Measurements from ENCODE around the gene PALLD.

- TF ChIP-seq MAX (IDR thresholded peaks at IDR 0.05; ENCODE audit: insufficient read depth, insufficient read length), result no peak
- no peak for TF ChIP-seq CTCF (IDR thresholded peaks at IDR 0.05; ENCODE audit: extremely low read depth in 1 of 2, insufficient read depth in 1 of 2, low read depth in 1 of 2, low read length in 2 of 2)
- no peak for TF ChIP-seq POLR2AphosphoS5 (IDR thresholded peaks at IDR 0.05; ENCODE audit: insufficient read depth, low read depth, low read length)
- no peak for TF ChIP-seq FOS (IDR thresholded peaks at IDR 0.05; ENCODE audit: borderline replicate concordance, insufficient read depth, low read length)
- no peak for TF ChIP-seq EZH2 (IDR thresholded peaks at IDR 0.05; ENCODE audit: borderline replicate concordance, low read depth, low read length, severe bottlenecking)
- TF ChIP-seq POLR2A (IDR thresholded peaks at IDR 0.05; ENCODE audit: low read depth, low read length), result no peak
- TF ChIP-seq JUN (IDR thresholded peaks at IDR 0.05; ENCODE audit: borderline replicate concordance, insufficient read depth, insufficient read length, low read depth), result no peak
- no peak for TF ChIP-seq GATA2 (IDR thresholded peaks at IDR 0.05; ENCODE audit: insufficient read depth, insufficient read length, low read depth, low read length)
- TF ChIP-seq MYC (IDR thresholded peaks at IDR 0.05; ENCODE audit: low read depth, low read length), result no peak
These were observed 154.5 kb downstream of the PALLD start for GRCh38 chr4:168651374-168651773.

Data from endothelial cell of umbilical vein (primary cell).